ENCODE data around the gene RFNG.

Gene RFNG

DNA sequence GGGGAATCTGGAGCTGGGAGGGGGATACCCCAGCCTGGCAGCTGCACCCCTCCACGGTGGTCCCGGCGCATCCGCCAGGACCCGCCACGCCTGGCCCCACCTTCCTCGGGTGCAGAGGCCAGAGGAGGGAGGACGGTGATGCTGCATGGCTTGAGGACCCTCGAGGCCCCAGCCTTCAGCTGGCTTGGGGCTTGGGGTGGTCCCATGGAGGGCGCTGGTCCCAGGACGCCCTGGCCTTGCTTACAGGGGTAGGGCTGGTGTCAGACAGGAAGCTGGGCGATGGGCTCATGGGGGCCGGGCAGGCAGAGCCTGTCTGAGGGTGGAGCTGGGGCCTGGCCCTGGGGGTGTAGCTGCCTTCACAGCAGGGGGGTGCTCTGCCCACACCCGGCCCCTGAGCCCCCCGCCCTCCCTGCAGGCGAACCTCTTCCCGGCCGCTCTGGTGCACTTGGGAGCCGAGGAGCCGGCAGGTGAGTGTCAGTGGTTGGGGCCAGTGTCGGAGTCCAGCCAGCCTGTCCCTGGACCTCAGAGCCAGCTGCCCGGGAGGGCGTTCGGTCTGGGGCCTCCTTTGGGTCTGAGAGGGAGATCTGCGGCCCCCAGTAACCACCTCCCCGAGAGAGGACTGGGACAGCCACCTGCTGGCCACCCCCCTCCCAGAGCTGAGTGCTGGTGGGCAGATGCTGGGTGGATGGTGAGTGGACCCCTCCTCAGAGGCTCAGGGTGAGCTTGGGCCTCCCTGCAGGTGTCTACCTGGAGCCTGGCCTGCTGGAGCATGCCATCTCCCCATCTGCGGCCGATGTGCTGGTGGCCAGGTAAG is 35.3 kb downstream of the RFNG start:
- H3K4me3 ChIP-seq (ENCODE audit: low read depth in 1 of 2, low read length in 2 of 2): no peak overlapping the region
- H3K36me3 ChIP-seq (ENCODE audit: insufficient read depth, low read length): no peaks in the 10 kb centered on the region
- no peaks in the 10 kb centered on the region for H3K27me3 ChIP-seq (ENCODE audit: control insufficient read depth in 1 of 2, insufficient read depth in 2 of 2, low read length in 2 of 2)
- no peak overlapping the region for H3K9ac ChIP-seq (ENCODE audit: low read length)
- H3K27ac ChIP-seq (ENCODE audit: low read depth, low read length): no peak overlapping the region
- no peaks in the 10 kb centered on the region for H3K9me3 ChIP-seq (ENCODE audit: low read length)
- peaks cover 10% of the 10 kb centered on the region for H3K4me1 ChIP-seq (ENCODE audit: insufficient read depth, low read length)

DNA sequence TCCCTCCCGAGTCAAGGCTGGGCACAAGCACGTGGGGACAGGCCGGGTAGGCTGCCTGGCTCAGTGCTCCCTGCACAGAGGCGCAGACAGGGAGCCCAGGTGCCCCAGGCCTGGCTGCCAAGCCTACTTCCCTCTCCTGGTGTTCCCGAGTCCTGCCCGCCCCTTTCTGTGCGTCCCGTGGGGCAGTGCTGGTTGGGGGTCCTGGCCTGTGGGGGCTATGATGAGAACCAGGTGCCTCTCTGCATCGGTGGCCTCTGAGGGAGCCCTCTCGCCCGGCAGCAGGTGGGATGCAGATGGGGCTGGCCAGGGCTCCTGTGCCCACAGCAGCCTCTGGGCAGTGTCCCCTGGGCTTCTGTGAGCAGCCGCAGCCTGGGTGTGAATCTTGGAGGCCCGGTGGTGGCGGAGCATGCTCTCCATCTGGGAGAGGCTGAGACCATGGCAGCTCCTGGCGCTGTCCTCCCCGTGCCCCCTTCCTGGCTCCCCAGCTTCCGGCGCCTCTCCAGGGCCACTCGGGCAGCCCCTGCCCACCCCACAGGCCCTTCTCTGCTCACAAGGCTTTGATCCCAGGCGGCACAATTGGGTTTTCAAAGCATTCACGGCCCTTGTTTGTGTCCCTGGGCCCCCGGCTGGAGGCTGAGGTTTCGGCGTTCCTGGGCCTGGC is 36.2 kb downstream of the RFNG start:
- H3K27ac ChIP-seq (ENCODE audit: low read depth, low read length): no peak overlapping the region
- no peaks in the 10 kb centered on the region for H3K27me3 ChIP-seq (ENCODE audit: control insufficient read depth in 1 of 2, insufficient read depth in 2 of 2, low read length in 2 of 2)
- no peaks in the 10 kb centered on the region for H3K9me3 ChIP-seq (ENCODE audit: low read length)
- H3K4me3 ChIP-seq (ENCODE audit: low read depth in 1 of 2, low read length in 2 of 2): no peak overlapping the region
- no peak overlapping the region for H3K9ac ChIP-seq (ENCODE audit: low read length)
- H3K36me3 ChIP-seq (ENCODE audit: insufficient read depth, low read length): no peaks in the 10 kb centered on the region
- peaks cover 6% of the 10 kb centered on the region for H3K4me1 ChIP-seq (ENCODE audit: insufficient read depth, low read length)

DNA sequence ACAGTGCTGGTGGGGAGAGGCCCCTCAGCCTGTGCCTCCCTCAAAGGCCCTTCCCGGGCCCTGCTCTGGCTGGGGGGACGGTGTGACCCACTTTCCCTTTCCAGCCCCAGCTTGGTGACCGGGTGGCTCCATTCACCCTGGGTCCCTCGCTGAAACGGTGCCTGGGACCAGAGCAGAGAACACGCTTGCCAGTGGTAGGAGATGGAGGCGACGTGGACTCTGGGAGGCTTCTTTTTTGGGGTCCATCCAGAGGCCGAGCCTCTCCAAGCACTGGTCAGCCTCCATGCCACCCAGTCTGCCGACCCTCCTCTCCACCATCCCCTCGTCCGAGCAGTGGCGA is 36.7 kb downstream of the RFNG start:
- no peaks in the 10 kb centered on the region for H3K27me3 ChIP-seq (ENCODE audit: control insufficient read depth in 1 of 2, insufficient read depth in 2 of 2, low read length in 2 of 2)
- no peak overlapping the region for H3K4me3 ChIP-seq (ENCODE audit: low read depth in 1 of 2, low read length in 2 of 2)
- H3K27ac ChIP-seq (ENCODE audit: low read depth, low read length): no peak overlapping the region
- no peaks in the 10 kb centered on the region for H3K36me3 ChIP-seq (ENCODE audit: insufficient read depth, low read length)
- H3K9ac ChIP-seq (ENCODE audit: low read length): no peak overlapping the region
- no peaks in the 10 kb centered on the region for H3K9me3 ChIP-seq (ENCODE audit: low read length)
- H3K4me1 ChIP-seq (ENCODE audit: insufficient read depth, low read length): peaks cover 6% of the 10 kb centered on the region

DNA sequence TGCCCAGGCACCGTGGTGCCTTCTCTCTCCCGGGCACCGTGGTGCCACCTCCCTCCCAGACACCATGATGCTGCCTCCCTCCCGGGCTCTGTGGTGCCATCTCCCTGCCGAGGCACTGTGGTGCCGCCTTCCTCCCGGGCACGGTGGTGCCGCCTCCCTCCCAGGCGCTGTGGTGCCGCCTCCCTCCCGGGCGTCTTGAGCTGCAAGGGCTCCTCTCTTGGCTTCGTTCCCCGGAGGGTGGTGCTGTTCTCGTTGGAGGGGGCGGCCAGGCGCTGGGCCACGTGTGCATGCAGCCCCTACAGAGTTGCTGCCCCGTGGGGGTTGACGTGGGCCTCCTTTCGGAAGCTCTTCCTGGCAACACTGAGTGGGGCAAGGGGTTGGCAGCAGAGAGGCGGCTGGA is 37.2 kb downstream of the RFNG start:
- Histone ChIP-seq H3K9ac (ENCODE audit: low read length) (no peak overlapping the region), H3K4me3 (ENCODE audit: low read depth in 1 of 2, low read length in 2 of 2) (no peak overlapping the region), H3K36me3 (ENCODE audit: insufficient read depth, low read length) (no peaks in the 10 kb centered on the region), H3K9me3 (ENCODE audit: low read length) (no peaks in the 10 kb centered on the region), H3K27me3 (ENCODE audit: control insufficient read depth in 1 of 2, insufficient read depth in 2 of 2, low read length in 2 of 2) (no peaks in the 10 kb centered on the region), H3K4me1 (ENCODE audit: insufficient read depth, low read length) (peaks cover 6% of the 10 kb centered on the region), H3K27ac (ENCODE audit: low read depth, low read length) (no peak overlapping the region)

DNA sequence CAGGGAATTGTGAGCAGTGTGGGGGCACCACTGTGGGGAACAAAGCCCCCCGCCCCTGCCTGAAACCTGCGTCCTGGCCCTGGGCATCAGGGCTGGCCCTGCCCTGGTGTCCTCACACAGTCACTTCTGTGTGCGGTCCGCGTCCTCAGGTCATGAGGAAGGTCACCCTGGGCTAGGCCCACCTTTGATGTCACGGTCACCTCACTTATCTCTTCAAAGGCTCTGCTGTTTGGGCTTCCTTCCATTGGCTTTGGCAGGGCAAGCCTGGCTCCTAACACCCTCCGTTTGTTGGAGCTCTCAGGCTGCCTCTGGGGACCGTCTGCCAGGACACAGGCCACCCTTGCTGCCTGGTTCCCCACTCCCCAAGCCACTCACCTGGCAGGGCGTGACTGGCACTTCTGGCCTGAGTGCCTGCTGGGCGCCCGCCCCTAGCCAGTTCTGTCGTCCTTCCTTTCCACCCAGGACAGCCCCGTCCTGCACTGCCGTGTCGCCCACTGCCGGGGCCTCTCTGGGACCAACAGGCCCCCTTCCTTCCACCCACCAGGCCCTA is 37.8 kb downstream of the RFNG start:
- H3K36me3 ChIP-seq (ENCODE audit: insufficient read depth, low read length): no peaks in the 10 kb centered on the region
- peaks cover 6% of the 10 kb centered on the region for H3K4me1 ChIP-seq (ENCODE audit: insufficient read depth, low read length)
- no peak overlapping the region for H3K9ac ChIP-seq (ENCODE audit: low read length)
- H3K27me3 ChIP-seq (ENCODE audit: control insufficient read depth in 1 of 2, insufficient read depth in 2 of 2, low read length in 2 of 2): no peaks in the 10 kb centered on the region
- H3K27ac ChIP-seq (ENCODE audit: low read depth, low read length): peak overlapping the region; percentile 75
- no peak overlapping the region for H3K4me3 ChIP-seq (ENCODE audit: low read depth in 1 of 2, low read length in 2 of 2)
- no peaks in the 10 kb centered on the region for H3K9me3 ChIP-seq (ENCODE audit: low read length)

DNA sequence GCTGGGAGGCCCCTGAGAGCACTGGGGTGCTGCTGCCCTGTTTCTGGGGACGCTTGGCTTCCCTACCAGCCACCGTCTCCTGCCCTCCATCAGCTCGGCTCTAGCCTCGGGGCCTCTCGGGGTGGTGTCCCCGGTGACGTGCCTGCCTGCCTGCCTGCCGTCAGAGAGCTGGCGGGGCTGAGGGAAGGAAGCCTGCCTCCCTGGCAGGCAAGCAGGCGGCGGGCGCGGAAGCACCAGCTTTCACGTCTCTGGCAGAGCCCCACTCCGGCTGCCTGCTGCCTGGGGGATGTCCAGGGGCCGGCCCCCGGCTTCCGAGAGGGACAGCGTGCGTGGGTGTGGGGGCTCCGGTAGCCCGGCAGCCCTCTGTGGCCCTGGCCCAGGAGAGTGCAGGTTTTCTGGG is 38.3 kb downstream of the RFNG start:
- Histone ChIP-seq H3K9ac (ENCODE audit: low read length) (no peak overlapping the region), H3K4me1 (ENCODE audit: insufficient read depth, low read length) (peaks cover 6% of the 10 kb centered on the region), H3K4me3 (ENCODE audit: low read depth in 1 of 2, low read length in 2 of 2) (no peak overlapping the region), H3K27ac (ENCODE audit: low read depth, low read length) (peak overlapping the region; percentile 75), H3K36me3 (ENCODE audit: insufficient read depth, low read length) (no peaks in the 10 kb centered on the region), H3K9me3 (ENCODE audit: low read length) (no peaks in the 10 kb centered on the region), H3K27me3 (ENCODE audit: control insufficient read depth in 1 of 2, insufficient read depth in 2 of 2, low read length in 2 of 2) (no peaks in the 10 kb centered on the region)

DNA sequence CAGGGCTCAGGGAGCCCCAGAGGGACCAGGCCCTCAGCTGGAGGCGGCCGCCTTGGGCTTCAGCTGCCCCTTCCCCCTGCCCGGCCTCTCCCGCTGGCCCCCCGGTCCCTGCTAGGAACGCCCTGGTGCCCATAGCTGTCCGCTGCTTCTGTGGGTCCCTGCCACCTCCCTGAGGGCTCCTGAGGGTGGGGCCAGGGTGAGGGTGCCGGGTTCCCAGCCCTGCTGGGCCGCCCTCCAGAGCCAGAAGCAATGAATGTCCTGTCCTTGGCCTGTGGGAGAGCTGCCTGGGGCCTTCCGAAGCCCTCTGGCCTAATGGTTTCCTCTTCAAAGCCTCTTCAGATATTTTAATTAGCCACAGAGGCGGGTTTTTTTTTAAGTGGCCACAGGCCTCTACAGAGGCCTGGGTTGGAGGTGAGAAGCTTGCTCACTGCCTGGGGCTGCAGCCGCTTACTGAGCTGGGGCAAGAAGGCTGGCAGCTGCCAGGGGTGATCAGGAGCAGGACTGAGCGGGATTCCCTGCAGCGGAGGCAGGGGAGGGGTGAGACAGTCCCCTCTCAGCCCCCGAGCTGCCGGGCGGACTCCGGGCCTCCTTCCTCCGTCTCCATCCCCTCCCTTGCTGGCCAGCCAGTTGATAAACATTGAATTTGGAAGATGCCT is 38.8 kb downstream of the RFNG start:
- Histone ChIP-seq H3K4me3 (ENCODE audit: low read depth in 1 of 2, low read length in 2 of 2) (no peak overlapping the region), H3K27me3 (ENCODE audit: control insufficient read depth in 1 of 2, insufficient read depth in 2 of 2, low read length in 2 of 2) (no peaks in the 10 kb centered on the region), H3K4me1 (ENCODE audit: insufficient read depth, low read length) (peaks cover 6% of the 10 kb centered on the region), H3K36me3 (ENCODE audit: insufficient read depth, low read length) (no peaks in the 10 kb centered on the region), H3K9me3 (ENCODE audit: low read length) (no peaks in the 10 kb centered on the region), H3K9ac (ENCODE audit: low read length) (no peak overlapping the region), H3K27ac (ENCODE audit: low read depth, low read length) (peak overlapping the region; percentile 16)

DNA sequence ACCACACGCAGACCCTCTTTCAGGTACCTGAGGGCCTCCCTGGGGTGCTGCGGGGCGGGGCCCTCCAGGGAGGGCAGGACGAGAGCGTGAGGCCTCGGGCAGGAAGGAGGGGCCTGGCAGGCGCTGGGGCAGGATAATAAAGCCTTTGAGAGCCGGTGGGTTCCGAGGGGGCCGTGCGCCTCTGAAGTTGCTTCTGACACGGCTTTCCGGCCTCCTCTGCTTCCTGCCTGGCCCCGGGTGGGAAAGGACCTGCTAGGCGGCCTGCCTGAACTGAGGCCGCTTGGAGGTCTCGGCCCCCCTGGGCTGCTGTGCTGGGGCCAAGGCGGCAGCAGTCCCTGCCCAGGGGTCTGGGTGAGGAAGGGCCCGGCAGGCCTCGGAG is 39.4 kb downstream of the RFNG start:
- Histone ChIP-seq H3K9ac (ENCODE audit: low read length) (no peak overlapping the region), H3K27me3 (ENCODE audit: control insufficient read depth in 1 of 2, insufficient read depth in 2 of 2, low read length in 2 of 2) (no peaks in the 10 kb centered on the region), H3K27ac (ENCODE audit: low read depth, low read length) (peak overlapping the region; percentile 16), H3K4me3 (ENCODE audit: low read depth in 1 of 2, low read length in 2 of 2) (no peak overlapping the region), H3K36me3 (ENCODE audit: insufficient read depth, low read length) (no peaks in the 10 kb centered on the region), H3K4me1 (ENCODE audit: insufficient read depth, low read length) (peaks cover 8% of the 10 kb centered on the region), H3K9me3 (ENCODE audit: low read length) (no peaks in the 10 kb centered on the region)

DNA sequence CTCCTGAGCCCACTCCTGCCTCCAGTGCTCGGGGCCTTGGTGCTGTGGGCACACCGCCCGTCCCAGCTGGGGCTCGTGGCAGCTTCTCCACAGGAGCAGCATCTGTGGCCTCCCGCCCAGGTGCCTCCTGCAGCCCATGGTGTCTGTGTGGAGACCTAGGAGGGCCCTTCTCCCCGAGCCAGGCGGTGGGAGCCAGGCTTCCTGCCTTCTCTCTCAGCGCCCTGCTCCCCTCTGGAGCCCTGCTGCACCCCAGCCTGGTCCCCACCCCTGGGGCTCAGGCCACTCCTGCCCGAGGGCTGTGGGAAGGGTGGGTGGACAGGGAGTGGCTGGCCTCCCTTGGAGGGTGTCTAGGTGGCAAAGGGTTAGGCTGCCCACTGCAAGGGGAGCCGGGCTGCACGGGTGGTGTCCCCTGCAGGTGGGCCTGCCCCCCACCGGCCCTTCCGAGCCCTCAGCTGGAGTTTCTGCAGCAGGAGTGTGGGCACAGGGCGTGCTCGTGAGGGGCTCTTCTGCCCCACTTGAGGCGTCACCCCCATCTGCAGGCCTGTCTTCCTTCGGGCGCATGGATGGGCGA is 39.9 kb downstream of the RFNG start:
- H3K27ac ChIP-seq (ENCODE audit: low read depth, low read length): peak overlapping the region; percentile 16
- no peaks in the 10 kb centered on the region for H3K9me3 ChIP-seq (ENCODE audit: low read length)
- no peak overlapping the region for H3K4me3 ChIP-seq (ENCODE audit: low read depth in 1 of 2, low read length in 2 of 2)
- H3K27me3 ChIP-seq (ENCODE audit: control insufficient read depth in 1 of 2, insufficient read depth in 2 of 2, low read length in 2 of 2): no peaks in the 10 kb centered on the region
- no peak overlapping the region for H3K9ac ChIP-seq (ENCODE audit: low read length)
- H3K36me3 ChIP-seq (ENCODE audit: insufficient read depth, low read length): no peaks in the 10 kb centered on the region
- peaks cover 13% of the 10 kb centered on the region for H3K4me1 ChIP-seq (ENCODE audit: insufficient read depth, low read length)

DNA sequence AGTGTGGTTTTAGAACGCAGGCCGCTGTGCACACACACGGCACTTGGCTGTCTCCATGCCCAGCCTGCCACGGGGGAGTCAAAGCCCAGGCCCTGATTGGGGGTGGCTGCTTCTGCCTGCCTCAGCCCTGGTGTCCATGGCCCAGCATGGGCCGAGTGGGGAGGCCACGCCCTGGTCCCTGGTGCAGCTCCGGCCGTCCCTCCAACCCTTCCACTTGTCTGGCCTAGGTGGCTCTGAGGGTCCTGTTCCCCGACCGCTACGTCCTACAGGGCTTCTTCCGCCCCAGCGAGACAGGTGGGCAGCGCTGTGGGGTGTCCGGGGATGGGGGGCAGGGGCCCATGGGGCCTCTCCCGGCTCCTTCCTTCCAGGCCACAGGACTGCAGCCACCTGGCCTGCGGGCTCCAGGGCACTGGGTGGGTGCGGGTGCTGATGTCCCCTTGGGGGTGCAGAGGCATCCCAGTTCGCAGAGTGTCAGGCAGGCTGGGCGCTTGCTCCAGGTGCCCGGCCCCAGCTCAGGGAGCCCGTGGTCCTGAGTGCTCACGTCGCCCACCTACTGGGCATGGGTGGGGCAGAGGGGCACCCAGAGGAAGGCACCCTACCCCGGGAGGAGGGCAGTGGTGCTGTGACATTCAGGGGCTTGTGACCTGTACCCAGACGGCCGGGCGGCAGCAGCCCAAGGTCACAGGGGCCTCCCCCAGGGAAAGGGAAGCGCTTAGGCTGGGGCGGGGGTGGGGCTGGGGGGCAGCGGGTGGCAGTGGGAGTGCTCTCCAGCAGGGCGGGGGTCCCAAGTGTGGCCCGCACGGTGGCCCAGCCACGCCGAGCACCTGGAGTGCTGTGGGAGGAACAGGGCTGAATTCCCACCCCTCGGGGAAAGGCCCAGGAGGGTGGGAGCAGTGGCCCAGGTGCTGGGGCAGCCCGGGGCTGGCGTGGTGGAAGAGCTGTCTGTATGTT is 40.8 kb downstream of the RFNG start:
- no peaks in the 10 kb centered on the region for H3K36me3 ChIP-seq (ENCODE audit: insufficient read depth, low read length)

More for the DNA sequence above, 40.8 kb downstream of the RFNG start:
- Histone ChIP-seq H3K9me3 (ENCODE audit: low read length) (no peaks in the 10 kb centered on the region), H3K27ac (ENCODE audit: low read depth, low read length) (no peak overlapping the region), H3K4me3 (ENCODE audit: low read depth in 1 of 2, low read length in 2 of 2) (no peak overlapping the region), H3K27me3 (ENCODE audit: control insufficient read depth in 1 of 2, insufficient read depth in 2 of 2, low read length in 2 of 2) (no peaks in the 10 kb centered on the region), H3K9ac (ENCODE audit: low read length) (no peak overlapping the region), H3K4me1 (ENCODE audit: insufficient read depth, low read length) (peaks cover 21% of the 10 kb centered on the region)

Measured in muscle layer of colon (tissue), 2 donors.